Rectal smooth muscle tissue (tissue), 1 donor: ENCODE results near the gene EYS.

Source experiments
- H3K27ac ChIP-seq: one replicate; pipeline ENCODE4 v1.7.0; 2013; ENCODE audit warnings: low read depth, low read length, inconsistent platforms
- H3K27me3 ChIP-seq: one replicate; pipeline ENCODE4 v1.7.0; 2013; ENCODE audit warnings: low read length; ENCODE audit not compliant: control insufficient read depth, insufficient read depth
- H3K36me3 ChIP-seq: one replicate; pipeline ENCODE4 v1.7.0; 2013; ENCODE audit warnings: low read length; ENCODE audit not compliant: control insufficient read depth, insufficient read depth
- H3K4me1 ChIP-seq: one replicate; pipeline ENCODE4 v1.7.0; 2013; ENCODE audit warnings: low read length; ENCODE audit not compliant: control insufficient read depth, insufficient read depth
- H3K4me3 ChIP-seq: one replicate; pipeline ENCODE4 v1.7.0; 2013; ENCODE audit warnings: low read length
- H3K9ac ChIP-seq: one replicate; pipeline ENCODE4 v1.7.0; 2013; ENCODE audit warnings: low read length

The EYS gene

DNA sequence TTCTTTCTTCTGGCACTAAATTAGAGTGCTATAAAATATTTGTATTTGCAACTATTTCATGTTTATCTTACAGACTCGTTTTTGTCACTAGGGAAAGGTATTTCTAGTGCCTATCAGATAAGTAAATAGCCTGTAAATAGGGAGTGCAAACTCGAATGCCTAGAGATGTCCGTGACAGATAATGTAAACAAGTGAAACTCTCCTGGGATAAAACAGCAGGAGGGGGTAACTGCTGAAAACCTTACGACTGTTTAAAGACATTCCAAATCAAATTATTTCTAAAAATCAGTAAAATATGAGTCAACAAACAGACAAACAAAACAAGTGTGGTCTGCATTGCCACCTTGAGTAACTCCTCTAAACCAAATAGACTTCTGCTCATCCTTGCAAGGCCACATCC, 932.1 kb downstream of the EYS start:
- H3K27me3 ChIP-seq = no peaks in the 10 kb centered on the region
- H3K4me1 ChIP-seq = no peaks in the 10 kb centered on the region

DNA sequence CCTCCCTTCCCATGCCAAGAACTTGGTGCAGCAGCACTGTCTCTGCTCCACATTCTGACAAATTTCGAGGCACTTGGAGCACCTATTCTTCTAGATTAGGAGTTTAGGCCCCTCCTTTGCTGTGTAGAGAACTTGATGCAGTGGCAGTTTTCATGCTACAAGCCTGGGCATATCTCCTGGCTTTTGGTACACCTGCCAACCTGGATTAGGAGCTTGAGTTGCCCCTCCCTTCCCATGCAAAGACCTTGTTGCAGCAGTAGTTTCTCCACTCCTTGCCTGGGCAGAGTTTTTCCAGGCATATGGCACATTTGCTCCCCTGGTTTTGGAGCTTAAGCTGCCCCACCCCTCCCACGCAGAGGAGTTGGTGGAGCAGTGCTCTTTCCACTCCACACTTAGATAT, 956.1 kb downstream of the EYS start:
- no peaks in the 10 kb centered on the region for H3K36me3 ChIP-seq
- H3K4me3 ChIP-seq = no peak overlapping the region
- H3K4me1 ChIP-seq = no peaks in the 10 kb centered on the region
- no peak overlapping the region for H3K9ac ChIP-seq
- no peak overlapping the region for H3K27ac ChIP-seq
- H3K27me3 ChIP-seq = no peaks in the 10 kb centered on the region

More for the DNA sequence above, 932.1 kb downstream of the EYS start:
- Histone ChIP-seq H3K36me3 (no peaks in the 10 kb centered on the region), H3K27ac (no peak overlapping the region), H3K4me3 (no peak overlapping the region), H3K9ac (no peak overlapping the region)

DNA sequence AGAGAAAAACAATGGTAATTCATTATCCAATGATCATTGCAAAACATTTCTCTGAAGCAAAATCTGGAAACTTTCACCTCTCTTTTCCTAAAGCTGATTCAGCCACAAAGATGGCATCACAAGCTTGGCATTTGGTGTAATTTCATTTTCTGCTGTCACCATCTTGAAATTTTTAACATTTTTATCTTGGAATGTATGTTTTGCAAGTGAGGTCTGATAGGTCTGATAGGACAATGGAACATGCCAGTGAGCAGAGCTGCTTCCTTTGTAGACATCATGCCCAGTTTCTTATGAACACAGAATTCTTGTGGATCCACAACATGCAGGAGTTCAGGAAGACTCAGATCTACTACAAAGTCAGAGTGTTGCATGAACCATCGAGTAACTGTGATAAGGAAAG, 969.6 kb downstream of the EYS start:
- H3K27me3 ChIP-seq = no peaks in the 10 kb centered on the region
- no peak overlapping the region for H3K27ac ChIP-seq
- no peak overlapping the region for H3K9ac ChIP-seq
- H3K4me3 ChIP-seq = no peak overlapping the region
- no peaks in the 10 kb centered on the region for H3K4me1 ChIP-seq
- H3K36me3 ChIP-seq = no peaks in the 10 kb centered on the region

DNA sequence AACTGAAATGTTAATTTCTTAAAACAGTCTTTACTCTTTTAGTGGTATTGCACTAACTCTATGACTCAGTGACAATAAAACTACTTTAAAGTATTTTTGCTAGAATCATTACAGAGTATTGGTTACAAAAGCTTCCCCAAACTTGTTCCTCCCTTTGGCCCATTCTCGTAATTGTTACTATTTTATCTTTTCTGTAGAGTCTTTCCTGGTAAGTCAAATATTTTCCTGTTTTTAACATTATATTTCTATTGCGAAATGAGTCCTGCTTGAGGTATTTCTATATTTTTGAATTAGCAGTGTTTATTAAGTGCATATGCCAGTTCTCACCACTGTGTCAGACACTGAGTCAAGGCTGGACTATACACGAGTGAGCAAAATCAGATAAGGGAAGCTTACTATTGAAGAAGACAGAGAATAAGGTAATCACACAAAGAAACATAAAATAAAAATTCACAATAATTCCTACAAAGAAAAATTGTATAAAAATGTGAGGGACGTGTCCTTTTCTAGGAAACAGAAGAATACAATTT, 970.5 kb downstream of the EYS start:
- Histone ChIP-seq H3K4me1 (no peaks in the 10 kb centered on the region), H3K9ac (no peak overlapping the region), H3K4me3 (no peak overlapping the region), H3K27me3 (no peaks in the 10 kb centered on the region), H3K36me3 (no peaks in the 10 kb centered on the region), H3K27ac (no peak overlapping the region)

DNA sequence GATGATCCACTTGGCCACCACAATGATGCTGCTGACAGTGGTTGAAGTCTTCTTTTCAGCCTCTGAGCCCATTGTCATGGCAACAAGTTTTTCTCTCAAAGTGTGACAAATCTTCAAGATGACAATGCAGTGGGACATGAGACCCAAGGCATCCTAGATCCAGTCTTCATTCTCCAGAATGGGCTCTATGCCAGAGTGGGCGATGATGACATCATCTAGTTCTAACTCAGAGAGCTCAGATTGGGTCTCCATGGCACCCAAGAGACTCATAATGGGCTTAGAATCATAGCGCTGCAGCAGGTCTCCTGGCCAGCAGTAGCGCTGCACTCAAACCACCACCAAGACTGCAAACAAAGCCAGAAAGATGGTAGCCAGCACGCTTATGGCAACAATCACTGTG, 973.6 kb downstream of the EYS start:
- no peaks in the 10 kb centered on the region for H3K36me3 ChIP-seq
- no peak overlapping the region for H3K9ac ChIP-seq
- no peaks in the 10 kb centered on the region for H3K4me1 ChIP-seq
- H3K27ac ChIP-seq = no peak overlapping the region
- no peak overlapping the region for H3K4me3 ChIP-seq
- no peaks in the 10 kb centered on the region for H3K27me3 ChIP-seq

DNA sequence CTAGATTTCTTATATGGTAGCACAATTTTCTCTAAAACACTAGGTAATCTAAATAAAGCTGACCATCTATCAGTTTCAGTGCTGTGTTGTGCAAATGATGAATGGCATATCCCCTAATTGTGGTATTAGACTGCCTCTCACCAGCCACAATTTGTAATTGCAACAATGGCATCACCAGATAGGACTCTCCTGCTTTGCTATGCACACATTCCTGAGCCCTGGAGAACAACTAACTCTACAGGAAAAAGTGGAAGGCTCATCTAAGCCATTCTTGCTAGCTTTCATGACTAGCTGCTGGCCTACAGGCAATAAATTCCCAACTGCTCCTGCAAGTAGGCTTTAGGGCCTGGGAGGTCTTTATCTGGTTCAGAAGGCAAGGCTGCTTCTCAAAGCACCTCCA, 974.1 kb downstream of the EYS start:
- H3K4me3 ChIP-seq = no peak overlapping the region
- H3K27me3 ChIP-seq = no peaks in the 10 kb centered on the region
- H3K9ac ChIP-seq = no peak overlapping the region
- H3K36me3 ChIP-seq = no peaks in the 10 kb centered on the region
- H3K27ac ChIP-seq = no peak overlapping the region
- no peaks in the 10 kb centered on the region for H3K4me1 ChIP-seq

DNA sequence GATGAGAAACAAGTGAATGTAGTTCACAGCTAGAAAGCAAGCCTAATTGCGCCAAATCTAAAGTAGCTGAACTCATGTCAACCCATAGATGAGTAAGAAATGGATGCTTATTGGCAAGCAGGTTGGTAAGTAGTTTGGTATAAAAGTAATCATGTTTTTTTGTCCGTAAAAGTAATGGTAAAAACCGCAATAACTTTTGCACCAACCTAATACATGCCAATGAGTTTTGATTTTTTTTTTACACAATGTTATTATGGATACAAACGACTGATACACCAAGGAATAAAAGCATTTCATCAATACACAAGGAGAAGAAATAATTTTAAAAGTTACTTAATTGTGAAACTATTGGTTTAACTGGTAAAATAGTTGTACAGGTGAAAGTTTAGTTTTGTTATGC, 977.5 kb downstream of the EYS start:
- no peak overlapping the region for H3K4me3 ChIP-seq
- no peaks in the 10 kb centered on the region for H3K4me1 ChIP-seq
- H3K27ac ChIP-seq = no peak overlapping the region
- no peaks in the 10 kb centered on the region for H3K27me3 ChIP-seq
- H3K9ac ChIP-seq = no peak overlapping the region
- no peaks in the 10 kb centered on the region for H3K36me3 ChIP-seq

DNA sequence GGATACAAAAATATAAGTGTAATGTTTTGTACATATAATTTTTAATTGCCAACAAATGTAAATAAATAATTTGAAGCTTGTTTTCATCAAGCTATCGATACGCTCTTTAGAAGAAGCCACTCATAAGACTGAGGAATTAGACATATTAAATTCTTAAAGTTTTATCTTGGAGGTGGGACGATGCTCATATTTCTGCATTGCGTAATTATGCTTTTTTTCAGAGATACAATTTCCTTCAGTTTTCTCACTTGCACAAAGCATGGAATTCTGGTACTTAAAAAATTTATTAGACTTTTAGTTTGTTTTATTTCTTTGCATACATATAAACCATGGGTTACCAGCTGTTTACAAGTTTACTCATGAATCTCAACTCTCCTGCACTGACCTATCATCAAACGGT, 980.0 kb downstream of the EYS start:
- no peaks in the 10 kb centered on the region for H3K4me1 ChIP-seq
- H3K36me3 ChIP-seq = no peaks in the 10 kb centered on the region
- H3K27me3 ChIP-seq = no peaks in the 10 kb centered on the region
- H3K4me3 ChIP-seq = no peak overlapping the region
- H3K9ac ChIP-seq = no peak overlapping the region
- H3K27ac ChIP-seq = no peak overlapping the region

DNA sequence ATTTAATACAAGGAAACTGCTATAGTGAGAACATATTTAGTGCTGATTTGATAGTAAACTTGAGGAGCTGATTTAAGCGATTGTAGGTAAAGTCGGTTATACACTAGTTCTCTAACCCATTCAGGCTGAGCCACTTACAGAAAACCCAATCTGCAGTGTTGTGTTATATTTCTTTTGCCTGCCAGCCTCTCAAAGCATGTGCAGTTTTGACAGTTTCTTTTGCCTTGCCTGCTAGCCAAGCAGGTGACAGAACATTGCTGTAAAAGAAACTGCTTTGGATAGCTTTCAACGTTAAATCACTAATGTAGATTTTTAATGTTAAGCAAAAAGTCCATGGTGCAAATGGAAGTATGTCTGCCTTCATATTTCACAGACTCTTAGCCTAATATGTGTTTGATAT, 982.9 kb downstream of the EYS start:
- Histone ChIP-seq H3K9ac (no peak overlapping the region), H3K27me3 (no peaks in the 10 kb centered on the region), H3K36me3 (no peaks in the 10 kb centered on the region)

DNA sequence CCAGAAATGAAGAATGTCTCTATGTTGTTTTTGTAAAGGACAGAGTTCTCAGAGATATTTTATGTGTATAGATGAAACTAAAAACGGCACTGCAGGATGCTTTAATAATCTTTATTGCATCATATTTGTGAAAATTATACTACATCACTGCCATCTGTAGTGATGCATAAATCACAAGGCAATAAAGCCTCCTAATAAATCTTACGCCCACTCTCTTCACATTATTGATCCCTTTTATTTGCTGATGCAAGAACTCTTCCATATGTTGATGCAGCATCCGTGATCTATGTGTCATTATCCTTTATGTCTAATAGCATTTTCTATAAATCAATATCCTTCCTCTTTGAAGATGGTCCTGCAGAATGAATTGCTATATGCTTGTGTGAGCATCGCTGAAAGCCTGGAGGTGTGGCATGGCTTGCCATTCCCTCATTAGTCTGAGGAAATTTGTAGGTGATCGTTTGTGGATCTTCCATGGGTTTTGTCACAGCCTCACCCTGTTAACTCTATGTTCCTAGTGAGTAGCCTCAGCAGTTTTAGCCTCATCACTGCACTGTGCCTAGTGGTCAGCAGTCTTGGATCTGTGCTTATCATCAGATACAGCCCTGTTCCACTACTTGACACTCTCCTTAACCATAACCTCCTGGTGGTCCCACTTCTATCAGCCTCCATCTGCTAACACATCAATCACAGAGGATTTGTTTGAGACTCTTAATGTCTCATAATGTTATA, 983.5 kb downstream of the EYS start:
- Histone ChIP-seq H3K9ac (no peak overlapping the region), H3K36me3 (no peaks in the 10 kb centered on the region), H3K4me3 (no peak overlapping the region), H3K27me3 (no peaks in the 10 kb centered on the region), H3K4me1 (no peaks in the 10 kb centered on the region), H3K27ac (no peak overlapping the region)

More for the DNA sequence above, 982.9 kb downstream of the EYS start:
- Histone ChIP-seq H3K4me3 (no peak overlapping the region), H3K27ac (no peak overlapping the region), H3K4me1 (no peaks in the 10 kb centered on the region)

DNA sequence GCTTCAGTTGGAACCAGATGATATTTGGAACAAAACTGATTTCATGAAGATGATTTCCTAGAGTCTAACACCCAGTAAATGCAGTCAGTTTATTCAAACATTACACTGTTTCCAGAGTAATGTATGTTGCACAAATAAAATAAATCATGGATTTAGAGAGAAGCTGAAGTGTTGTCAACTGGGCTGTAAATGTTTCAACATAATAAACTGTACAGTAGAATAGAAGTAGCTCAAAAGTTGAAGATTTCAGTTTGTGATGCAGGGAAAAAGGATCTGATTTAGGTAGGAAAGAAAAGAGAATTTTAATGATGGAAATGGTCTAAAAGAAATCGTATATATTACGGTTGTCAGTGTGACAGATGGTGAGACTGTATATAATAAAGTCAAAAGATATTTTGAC, 985.2 kb downstream of the EYS start:
- Histone ChIP-seq H3K4me1 (no peaks in the 10 kb centered on the region), H3K4me3 (no peak overlapping the region), H3K27ac (no peak overlapping the region), H3K9ac (no peak overlapping the region), H3K27me3 (no peaks in the 10 kb centered on the region), H3K36me3 (no peaks in the 10 kb centered on the region)

DNA sequence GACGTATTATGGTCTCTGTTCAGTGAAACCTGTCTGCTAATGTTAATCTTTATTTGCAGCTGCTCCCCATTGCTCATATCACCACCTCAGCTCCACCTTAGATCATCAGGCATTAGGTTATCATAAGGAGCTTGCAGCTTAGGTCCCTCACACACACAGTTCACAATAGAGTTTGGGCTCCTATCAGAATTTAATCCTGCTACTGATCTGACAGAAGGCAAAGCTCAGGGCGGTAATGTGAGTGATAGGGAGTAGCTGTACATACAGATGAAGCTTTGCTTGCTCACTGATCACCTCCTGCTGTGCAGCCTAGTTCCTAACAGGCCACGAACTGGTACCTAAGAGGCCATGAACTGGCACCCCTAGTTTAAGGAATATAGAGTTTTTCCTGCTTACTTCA, 989.7 kb downstream of the EYS start:
- no peak overlapping the region for H3K4me3 ChIP-seq
- no peaks in the 10 kb centered on the region for H3K4me1 ChIP-seq
- H3K9ac ChIP-seq = no peak overlapping the region
- H3K36me3 ChIP-seq = no peaks in the 10 kb centered on the region
- no peaks in the 10 kb centered on the region for H3K27me3 ChIP-seq
- no peak overlapping the region for H3K27ac ChIP-seq

DNA sequence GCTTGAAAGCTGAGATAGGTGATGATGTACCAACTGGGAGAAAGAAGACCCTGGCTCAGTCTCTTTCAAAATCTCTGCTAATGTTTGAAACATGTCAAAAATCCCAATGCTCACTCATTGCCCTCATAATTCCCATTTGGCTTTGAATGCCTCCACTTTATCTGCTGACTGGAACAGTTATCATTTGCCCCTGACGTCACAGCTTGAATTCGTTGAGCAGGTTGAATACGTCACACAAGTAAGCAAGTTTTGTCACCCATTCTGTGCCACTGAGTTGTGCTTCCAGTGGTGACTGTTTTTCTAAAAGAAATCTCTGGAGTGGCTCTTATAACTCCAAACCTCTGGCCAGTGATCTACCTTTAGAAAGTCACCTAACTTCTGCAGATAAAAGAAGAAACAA, 991.4 kb downstream of the EYS start:
- H3K9ac ChIP-seq = no peak overlapping the region
- no peaks in the 10 kb centered on the region for H3K4me1 ChIP-seq
- no peak overlapping the region for H3K4me3 ChIP-seq
- no peaks in the 10 kb centered on the region for H3K36me3 ChIP-seq
- H3K27me3 ChIP-seq = no peaks in the 10 kb centered on the region
- H3K27ac ChIP-seq = no peak overlapping the region
